Uterus (tissue), 4 donors: Measurements from ENCODE around the gene SLC17A7. TPM values are rescaled to one million over a fixed set of nuclear protein-coding genes. Genes with fewer than 3 reads are reported as not detected.

Experiments used
- DNase-seq, 2 donors: peaks; one replicate each; pipeline ENCODE4 v3.0.0-alpha.2; 2019 to 2020
- H3K27ac ChIP-seq, 2 donors: fragments of 200-600 bp; sonication (generic); 1 replicate in 1 of 2; 2 replicates in 1 of 2; pipeline ENCODE4 v1.5.1; 2016 to 2018
- H3K27me3 ChIP-seq, 2 donors: fragments of 200-600 bp; sonication (generic); one replicate each; pipeline ENCODE4 v1.5.1; 2018 to 2019; ENCODE audit warnings: control low read depth in 1 of 2
- H3K36me3 ChIP-seq, 2 donors: fragments of 200-600 bp; sonication (generic); one replicate each; pipeline ENCODE4 v1.5.1; 2019; ENCODE audit warnings: control low read depth in 1 of 2
- H3K4me1 ChIP-seq, 2 donors: fragments of 200-600 bp; sonication (generic); one replicate each; pipeline ENCODE4 v1.5.1; 2018 to 2019; ENCODE audit warnings: control low read depth in 1 of 2
- H3K4me3 ChIP-seq, 2 donors: fragments of 200-600 bp; sonication (generic); 1 replicate in 1 of 2; 2 replicates in 1 of 2; pipeline ENCODE4 v1.5.1; 2018 to 2019; ENCODE audit warnings: mild to moderate bottlenecking in 1 of 2
- H3K9me3 ChIP-seq, 2 donors: fragments of 200-600 bp; sonication (generic); one replicate each; pipeline ENCODE4 v1.5.1; 2019; ENCODE audit warnings: control low read depth in 1 of 2
- CTCF ChIP-seq, 4 experiments: fragments of 200-600 bp in 2 of 4; fragments of 450-650 bp in 2 of 4; sonication (generic) in 2 of 4; IDR thresholded peaks; one replicate each; pipeline ENCODE4 v1.5.1; 2016 to 2019; ENCODE audit warnings: antibody characterized with exemption in 4 of 4, mild to moderate bottlenecking in 2 of 4, moderate library complexity in 1 of 4
- POLR2A ChIP-seq, 2 donors: fragments of 450-650 bp; IDR thresholded peaks; one replicate each; pipeline ENCODE4 v1.6.1; 2016; ENCODE audit warnings: antibody characterized with exemption in 2 of 2, mild to moderate bottlenecking in 1 of 2, moderate library complexity in 1 of 2
- intact Hi-C: fragments of 100-400 bp; cut with DNase I; formaldehyde crosslinking; loops from one replicate; pipeline ENCODE4 v1.15.1; 2023; ENCODE audit warnings: low total_unique reads
- total RNA-seq, 4 donors: library from RNA; depleted of rRNA in 3 of 4; stranded (reverse); fragments of >200 nt in 3 of 4; gene quantifications; one replicate each; pipeline versions ENCODE4 v1.1.0 to v1.2.4, GENCODE V29; 2014 to 2023
- donor health status: DM: yes; HTN: yes; CAD: no.

The SLC17A7 gene
- total RNA-seq, 4 donors from 2014 or later, result 1.3 to 5.6 (median 1.9) TPM; not detected in 1

DNA sequence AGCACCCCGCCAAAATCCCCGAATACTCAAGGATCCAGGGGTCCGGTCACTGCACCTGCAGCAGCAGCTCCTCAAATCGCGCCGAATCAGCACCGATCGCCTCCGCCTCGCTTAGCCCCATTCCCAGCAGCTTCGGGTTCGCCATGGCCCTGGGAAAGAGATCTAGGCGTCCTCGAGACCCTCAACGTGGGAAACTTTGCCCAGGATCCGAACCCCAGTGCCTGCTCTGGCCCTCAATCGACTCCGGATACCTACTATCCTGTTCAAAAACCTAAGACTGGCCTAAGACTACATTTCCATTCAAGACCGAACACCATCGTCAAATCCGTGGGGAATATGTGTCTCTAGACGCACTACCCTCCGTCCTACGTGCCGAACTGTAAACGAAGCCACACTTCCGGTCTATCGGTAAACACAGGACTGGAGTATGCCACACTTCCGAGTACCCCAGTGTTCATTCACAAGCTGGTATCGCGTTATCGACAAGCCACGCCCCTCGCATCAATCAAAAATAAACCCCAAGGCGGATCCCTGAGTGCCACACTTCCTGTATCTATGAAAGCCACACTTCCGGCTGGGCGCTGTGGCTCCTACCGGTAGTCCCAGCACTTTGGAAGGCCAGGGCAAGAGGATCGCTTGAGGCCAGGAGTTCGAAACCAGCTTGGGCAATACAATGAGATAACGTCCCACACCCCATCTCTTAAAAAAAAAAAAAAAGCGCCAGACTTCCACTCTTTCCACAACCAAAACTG is 10.3 kb upstream of the SLC17A7 start, which contains the start of gene PIH1D1:
Gene PIH1D1 (minus strand): TSS at position 385 of the 752 bp plus-strand sequence. CDS start 240 bp downstream, at position 145.
- peak; percentile 40 to 43 for TF ChIP-seq POLR2A (IDR thresholded peaks at IDR 0.05)
- TF ChIP-seq CTCF (IDR thresholded peaks at IDR 0.05), result peak in 3 of 4 experiments; percentile 15 to 29 (median 26)
- intact Hi-C loops, result no loop called here

DNA sequence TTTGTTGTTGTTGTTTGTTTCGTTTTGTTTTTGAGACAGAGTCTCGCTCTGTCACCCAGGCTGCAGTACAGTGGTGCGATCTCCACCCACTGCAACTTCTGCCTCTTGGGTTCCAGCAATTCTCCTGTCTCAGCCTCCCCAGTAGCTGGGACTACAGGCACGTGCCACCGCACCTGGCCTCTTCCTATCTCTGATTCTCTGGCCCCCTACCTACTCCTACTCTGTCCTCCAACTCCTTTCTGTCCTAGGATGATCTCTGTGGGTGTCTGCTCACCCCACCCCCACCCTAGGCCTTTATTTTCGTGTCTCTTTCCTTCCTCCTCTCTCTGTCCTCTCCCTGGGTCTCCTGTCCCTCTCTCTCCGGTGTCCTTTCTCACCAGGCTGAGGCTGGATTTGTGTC is 9.1 kb upstream of the SLC17A7 start:
- Histone ChIP-seq H3K27me3 (no peaks in the 10 kb centered on the region), H3K4me3 (no peak overlapping the region), H3K9me3 (no peaks in the 10 kb centered on the region), H3K27ac (peak overlapping the region in 1 of 2 donors; percentile 99), H3K4me1 (peaks cover 0 to 5% of the 10 kb centered on the region in 2 donors), H3K36me3 (no peaks in the 10 kb centered on the region)
- TF ChIP-seq CTCF (IDR thresholded peaks at IDR 0.05), result no peak
- TF ChIP-seq POLR2A (IDR thresholded peaks at IDR 0.05), result no peak
- no peak for DNase-seq
- intact Hi-C loops, result no loop called here

More for the DNA sequence above, 10.3 kb upstream of the SLC17A7 start, which contains the start of gene PIH1D1:
- no peaks in the 10 kb centered on the region for H3K27me3 ChIP-seq
- H3K9me3 ChIP-seq, result no peaks in the 10 kb centered on the region
- H3K27ac ChIP-seq, result peak within 1 kb of the TSS; percentile 93 to 99
- peak; percentile 96 to 99 for DNase-seq
- H3K36me3 ChIP-seq, result no peaks in the 10 kb centered on the region
- peak within 1 kb of the TSS; percentile 84 to 96 for H3K4me3 ChIP-seq
- peaks cover under 1 to 5% of the 10 kb centered on the region in 2 donors for H3K4me1 ChIP-seq

DNA sequence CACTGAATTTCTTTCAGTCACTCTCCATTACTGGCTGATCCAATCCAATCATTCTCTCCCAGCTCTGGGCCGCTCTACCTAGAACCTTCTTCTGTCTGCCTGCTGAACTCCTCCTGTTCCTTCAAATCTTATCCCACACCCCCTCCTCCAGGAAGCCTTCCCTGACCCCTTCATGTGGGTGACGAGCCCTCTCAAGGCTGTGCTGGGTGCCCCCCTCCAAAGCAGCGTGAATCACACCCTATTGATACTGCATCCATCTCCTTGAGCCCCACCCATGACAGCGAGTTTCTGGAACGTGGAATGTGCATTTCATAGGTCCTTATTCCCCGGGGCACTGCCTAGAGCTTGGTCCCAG is 7.1 kb upstream of the SLC17A7 start:
- Histone ChIP-seq H3K9me3 (no peaks in the 10 kb centered on the region), H3K4me1 (no peaks in the 10 kb centered on the region), H3K27me3 (no peaks in the 10 kb centered on the region), H3K27ac (no peak overlapping the region), H3K36me3 (no peaks in the 10 kb centered on the region), H3K4me3 (no peak overlapping the region)
- intact Hi-C loops, result no loop called here
- no peak for TF ChIP-seq CTCF (IDR thresholded peaks at IDR 0.05)
- TF ChIP-seq POLR2A (IDR thresholded peaks at IDR 0.05), result no peak
- no peak for DNase-seq

DNA sequence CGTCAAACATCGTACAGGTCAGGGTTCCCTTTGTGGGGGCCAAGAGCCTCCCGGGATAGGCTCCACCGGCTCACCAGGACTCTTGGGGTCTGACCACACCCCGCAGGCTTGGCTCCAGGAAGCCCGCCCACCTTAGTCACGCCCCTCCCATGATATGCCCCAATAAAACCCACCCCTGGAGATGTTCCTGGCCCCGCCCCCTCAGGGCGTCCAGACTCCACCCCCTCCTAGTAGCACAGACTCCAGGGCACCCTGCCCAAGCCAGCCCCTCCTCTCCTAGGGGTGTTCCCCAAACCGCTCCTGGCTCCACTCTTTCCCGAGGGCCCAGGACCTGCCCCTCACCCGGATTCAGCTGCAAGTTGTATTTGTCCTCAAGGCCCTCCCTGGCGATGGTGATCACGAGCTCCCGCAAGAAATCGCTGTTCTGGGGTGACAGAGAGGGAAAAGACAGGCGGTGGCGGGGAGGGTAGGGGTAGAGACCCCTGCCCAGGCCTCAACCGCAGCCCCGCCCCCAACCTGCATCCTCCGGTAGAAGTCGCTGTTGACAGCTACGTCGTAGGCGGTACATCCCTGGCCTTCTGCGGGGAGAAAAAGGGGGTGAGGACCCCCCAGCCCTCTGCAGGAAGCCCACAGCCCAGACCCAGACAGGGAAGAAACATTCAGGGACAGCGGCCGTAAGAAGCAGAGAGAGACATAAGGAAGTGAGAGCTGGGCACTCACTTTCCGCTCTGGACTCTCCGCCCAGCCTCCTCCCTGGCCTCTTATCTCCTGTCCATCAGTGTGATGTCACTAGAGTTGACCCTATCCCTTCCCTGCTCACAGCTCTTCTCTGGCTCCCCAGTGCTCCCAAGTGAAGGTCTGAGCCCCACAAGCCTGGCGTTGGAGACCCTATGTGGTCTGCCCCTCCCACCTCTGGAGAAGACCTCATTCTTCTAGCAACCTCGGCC is 6.4 kb upstream of the SLC17A7 start:
- H3K27ac ChIP-seq, result no peak overlapping the region
- intact Hi-C loops, result no loop called here
- DNase-seq, result peak; percentile 42 to 67

More for the DNA sequence above, 6.4 kb upstream of the SLC17A7 start:
- Histone ChIP-seq H3K4me1 (no peaks in the 10 kb centered on the region), H3K9me3 (no peaks in the 10 kb centered on the region), H3K36me3 (no peaks in the 10 kb centered on the region), H3K27me3 (no peaks in the 10 kb centered on the region), H3K4me3 (no peak overlapping the region)
- TF ChIP-seq CTCF (IDR thresholded peaks at IDR 0.05) (no peak), POLR2A (IDR thresholded peaks at IDR 0.05) (no peak)
